Activated CD4-positive, CD25-positive, alpha-beta regulatory T cell treated with anti-CD3 and anti-CD28 coated beads, Interleukin-2, amount 50 U/mL, for 16 hours (primary cell): ENCODE data around the gene CDK11B.
"Not testable (repeated sequence)": the region's sequence is repeated elsewhere in the genome, so short reads cannot be mapped to it uniquely, and the experiment has no call there.

Experiments
- DNase-seq: peaks from one replicate; pipeline ENCODE4 v3.0.0-alpha.2; 2020; ENCODE audit warnings: low read depth, low spot score

CDK11B gene

GRCh38 chr1:1683104-1683905 lies 24.5 kb upstream of the CDK11B start:
- no peak for DNase-seq

- no peak for DNase-seq
Observed at GRCh38 chr1:1680912-1681273, 22.1 kb upstream of the CDK11B start.

- DNase-seq = no peak
Observed at GRCh38 chr1:1680031-1680911, 21.5 kb upstream of the CDK11B start.

GRCh38 chr1:1678581-1679380 lies 20.0 kb upstream of the CDK11B start:
- no peak for DNase-seq

GRCh38 chr1:1677718-1678580 lies 19.1 kb upstream of the CDK11B start:
- DNase-seq = peak; percentile 27

GRCh38 chr1:1676087-1676486 lies 17.3 kb upstream of the CDK11B start:
- not testable (repeated sequence) for DNase-seq

- not testable (repeated sequence) for DNase-seq
Observed at GRCh38 chr1:1675218-1675617, 16.4 kb upstream of the CDK11B start.

- DNase-seq = not testable (repeated sequence)
Observed at GRCh38 chr1:1674806-1675205, 16.0 kb upstream of the CDK11B start.

- DNase-seq = no peak
Observed at GRCh38 chr1:1672181-1672965, 13.6 kb upstream of the CDK11B start.

- DNase-seq = no peak
Observed at GRCh38 chr1:1671365-1672119, 12.7 kb upstream of the CDK11B start.

- DNase-seq = no peak
Observed at GRCh38 chr1:1670866-1671265, 12.1 kb upstream of the CDK11B start.

- no peak for DNase-seq
Observed at GRCh38 chr1:1669468-1670440, 10.9 kb upstream of the CDK11B start.

GRCh38 chr1:1666526-1666925 lies 7.7 kb upstream of the CDK11B start:
- no peak for DNase-seq

- no peak for DNase-seq
Observed at GRCh38 chr1:1665815-1666251, 7.0 kb upstream of the CDK11B start.

GRCh38 chr1:1664941-1665814 lies 6.4 kb upstream of the CDK11B start:
- no peak for DNase-seq

- not testable (repeated sequence) for DNase-seq
Observed at GRCh38 chr1:1664318-1664717, 5.5 kb upstream of the CDK11B start.
